HEK293 (cell line): ENCODE results near the gene AGPAT1.
"Not testable (repeated sequence)": the region's sequence is repeated elsewhere in the genome, so short reads cannot be mapped to it uniquely, and the experiment has no call there.

ENCODE experiments used
- CTCF ChIA-PET: fragments of 350-600 bp; formaldehyde crosslinking; extraction: SDS; loops from one replicate; lab custom pipeline; 2021; ENCODE audit warnings: antibody characterized with exemption; lab: Yijun Ruan, JAX
- POLR2A ChIA-PET: fragments of 300-600 bp; formaldehyde crosslinking; extraction: SDS; loops from one replicate; lab custom pipeline; 2020; ENCODE audit warnings: antibody characterized with exemption, inconsistent platforms; lab: Yijun Ruan, JAX
- H3K27ac ChIP-seq: fragments of 200-500 bp; sonication (Bioruptor generic); 2 replicates; pipeline ENCODE4 v1.5.1; 2014; ENCODE audit warnings: low read depth, low read length, control low read depth, inconsistent platforms; ENCODE audit errors: extremely low read depth
- H3K36me3 ChIP-seq, 2 experiments: fragments of 200-500 bp in 1 of 2; sonication (Bioruptor generic) in 1 of 2; 1 replicate in 1 of 2; 2 replicates in 1 of 2; pipeline ENCODE4 v1.5.1; 2014 to 2017; ENCODE audit warnings: inconsistent platforms in 2 of 2, low read length in 2 of 2; ENCODE audit not compliant: control insufficient read depth in 2 of 2, insufficient read depth in 1 of 2
- H3K4me1 ChIP-seq: fragments of 200-500 bp; sonication (Bioruptor generic); 2 replicates; pipeline ENCODE4 v1.5.1; 2014; ENCODE audit warnings: mild to moderate bottlenecking, low read length, inconsistent platforms; ENCODE audit not compliant: control insufficient read depth, insufficient read depth
- H3K4me3 ChIP-seq: 2 replicates; pipeline ENCODE4 v1.5.1; 2011; ENCODE audit warnings: low read depth, mild to moderate bottlenecking, control low read depth, low read length, moderate library complexity
- H3K9me3 ChIP-seq: fragments of 200-500 bp; sonication (Bioruptor generic); 2 replicates; pipeline ENCODE4 v1.5.1; 2014; ENCODE audit warnings: low read depth, low read length, inconsistent platforms; ENCODE audit not compliant: control insufficient read depth, insufficient read depth
- GLI2 ChIP-seq: fragments of 450-650 bp; formaldehyde crosslinking; IDR thresholded peaks from 2 replicates; pipeline ENCODE4; 2017; ENCODE audit warnings: missing biosample characterization, missing genetic modification characterization, low read depth, borderline replicate concordance
- KLF1 ChIP-seq: fragments of 450-650 bp; formaldehyde crosslinking; IDR thresholded peaks from 2 replicates; pipeline ENCODE4 v1.5.1; 2016; ENCODE audit warnings: missing biosample characterization, missing genetic modification characterization
- SP3 ChIP-seq: fragments of 450-650 bp; formaldehyde crosslinking; IDR thresholded peaks from 2 replicates; pipeline ENCODE4 v1.5.1; 2016; ENCODE audit warnings: missing biosample characterization, missing genetic modification characterization
- YY1 ChIP-seq: fragments of 450-650 bp; formaldehyde crosslinking; IDR thresholded peaks from 2 replicates; pipeline ENCODE4 v1.5.1; 2018; ENCODE audit warnings: missing biosample characterization, missing genetic modification characterization
- ZNF174 ChIP-seq: fragments of 450-650 bp; formaldehyde crosslinking; IDR thresholded peaks from 2 replicates; pipeline ENCODE4 v1.5.0; 2017; ENCODE audit warnings: missing biosample characterization, mild to moderate bottlenecking, missing genetic modification characterization
- ZNF266 ChIP-seq: fragments of 450-650 bp; formaldehyde crosslinking; IDR thresholded peaks from 2 replicates; pipeline ENCODE4 v1.5.1; 2016; ENCODE audit warnings: missing biosample characterization, missing genetic modification characterization, low read depth
- ZNF274 ChIP-seq, 2 experiments: fragments of 200-500 bp in 1 of 2; fragments of 450-650 bp in 1 of 2; sonication (Bioruptor generic) in 1 of 2; formaldehyde crosslinking in 1 of 2; IDR thresholded peaks; 2 replicates each; pipeline versions ENCODE4 v1.5.1 to v1.6.1; 2014 to 2016; ENCODE audit warnings: borderline replicate concordance in 1 of 2, inconsistent platforms in 1 of 2, low read length in 1 of 2, missing biosample characterization in 1 of 2, missing genetic modification characterization in 1 of 2
- ZNF324 ChIP-seq: fragments of 450-650 bp; formaldehyde crosslinking; IDR thresholded peaks from 2 replicates; pipeline ENCODE4 v1.5.1; 2016; ENCODE audit warnings: missing biosample characterization, missing genetic modification characterization
- ZNF366 ChIP-seq: fragments of 450-650 bp; formaldehyde crosslinking; conservative IDR thresholded peaks from 2 replicates; pipeline ENCODE4 v1.5.1; 2016; ENCODE audit warnings: missing biosample characterization, missing genetic modification characterization
- ZNF626 ChIP-seq: fragments of 450-650 bp; sonication (Bioruptor Pico); formaldehyde crosslinking; IDR thresholded peaks from 2 replicates; pipeline ENCODE4 v1.5.1; 2018; ENCODE audit warnings: missing biosample characterization, missing genetic modification characterization, inconsistent platforms
- ZNF677 ChIP-seq: fragments of 450-650 bp; IDR thresholded peaks from 2 replicates; pipeline ENCODE4 v1.5.0; 2018; ENCODE audit warnings: missing biosample characterization, mild to moderate bottlenecking, missing genetic modification characterization, moderate library complexity
- ZNF830 ChIP-seq: fragments of 450-650 bp; IDR thresholded peaks from 2 replicates; pipeline ENCODE4 v1.5.0; 2018; ENCODE audit warnings: missing biosample characterization, missing genetic modification characterization, low read depth, mild to moderate bottlenecking, moderate library complexity
- ZNF837 ChIP-seq: fragments of 450-650 bp; formaldehyde crosslinking; IDR thresholded peaks from 2 replicates; pipeline ENCODE4 v1.5.1; 2016; ENCODE audit warnings: missing biosample characterization, missing genetic modification characterization
- TF ChIP-seq, protein P1 (sequence below): fragments of 450-650 bp; formaldehyde crosslinking; IDR thresholded peaks from 2 replicates; pipeline ENCODE4 v1.5.1; 2016; ENCODE audit warnings: missing biosample characterization, missing genetic modification characterization, borderline replicate concordance
- TF ChIP-seq, protein P2 (sequence below): fragments of 450-650 bp; formaldehyde crosslinking; optimal IDR thresholded peaks from 2 replicates; pipeline ENCODE3; 2016; ENCODE audit warnings: missing biosample characterization, mild to moderate bottlenecking, missing genetic modification characterization

Gene AGPAT1

DNA sequence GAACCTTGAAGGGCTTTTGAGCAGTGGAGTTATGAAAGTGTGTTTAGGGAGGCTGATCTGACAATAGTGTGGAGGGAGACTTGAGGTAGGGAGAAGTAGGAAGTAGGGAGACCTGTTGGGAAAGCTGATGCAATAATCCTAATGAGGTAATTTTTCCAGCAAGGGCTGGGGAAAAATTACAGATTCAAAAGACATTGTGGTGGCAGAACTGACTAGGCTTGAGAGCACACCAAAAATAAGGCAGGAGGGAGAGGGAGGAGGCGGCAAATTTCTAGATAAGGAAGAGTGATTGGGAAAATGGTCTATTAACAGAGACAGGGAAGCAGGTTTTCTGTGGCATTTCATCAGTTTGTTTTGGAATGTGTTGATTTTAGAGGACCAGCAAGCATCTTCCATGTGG, 29.6 kb downstream of the AGPAT1 start (continued):
- TF ChIP-seq ZNF324 = peak; percentile 89
- TF ChIP-seq, all 188 proteins: peak for 30

DNA sequence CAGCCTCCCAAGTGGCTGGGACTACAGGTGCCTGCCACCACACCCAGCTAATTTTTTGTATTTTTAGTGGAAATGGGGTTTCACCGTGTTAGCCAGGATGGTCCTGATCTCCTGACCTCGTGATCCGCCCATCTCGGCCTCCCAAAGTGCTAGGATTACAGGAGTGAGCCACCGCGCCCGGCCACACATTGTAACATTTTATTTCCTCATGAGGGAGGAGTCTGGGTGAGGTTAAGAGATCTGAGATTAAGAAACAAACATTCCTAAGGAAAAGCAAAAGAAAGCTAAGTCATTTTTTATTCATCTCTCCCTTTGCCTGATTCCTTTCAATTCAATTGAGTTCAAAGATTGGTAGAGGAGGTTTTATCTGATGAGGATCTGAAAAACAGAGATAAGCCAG, 31.6 kb downstream of the AGPAT1 start:
- not testable (repeated sequence) for H3K4me1 ChIP-seq, H3K27ac ChIP-seq, H3K4me3 ChIP-seq, H3K36me3 ChIP-seq, H3K9me3 ChIP-seq
- peak; percentile 89 for TF ChIP-seq KLF1
- CTCF ChIA-PET = interaction anchor here (0.6 to 3.0 kb wide), 3 partner anchors 26 to 905 kb away, joined by 3 to 14 read pairs (median 3); no protein-coding TSS in a partner anchor
- POLR2A ChIA-PET = interaction anchor here (0.5 to 3.2 kb wide), 3 partner anchors 9 to 32 kb away, joined by 5 to 26 read pairs (median 6); partner anchors contain the start of genes AGPAT1 and FKBPL

- no peaks in the 10 kb centered on the region for H3K36me3 ChIP-seq
- TF ChIP-seq ZNF274 (IDR thresholded peaks at IDR 0.05; ENCODE audit: low read length) (no peak), ZNF274 (tag by site-specific recombination; IDR thresholded peaks at IDR 0.05; ENCODE audit: borderline replicate concordance) (no peak), ZNF837 (no peak), SP3 (tag by site-specific recombination) (no peak), ZNF626 (tag by site-specific recombination) (no peak), ZNF174 (tag by site-specific recombination) (no peak), ZNF266 (tag by site-specific recombination) (no peak), YY1 (tag by site-specific recombination) (no peak), ZNF366 (tag by site-specific recombination) (no peak)
- TF ChIP-seq, protein P1, sequence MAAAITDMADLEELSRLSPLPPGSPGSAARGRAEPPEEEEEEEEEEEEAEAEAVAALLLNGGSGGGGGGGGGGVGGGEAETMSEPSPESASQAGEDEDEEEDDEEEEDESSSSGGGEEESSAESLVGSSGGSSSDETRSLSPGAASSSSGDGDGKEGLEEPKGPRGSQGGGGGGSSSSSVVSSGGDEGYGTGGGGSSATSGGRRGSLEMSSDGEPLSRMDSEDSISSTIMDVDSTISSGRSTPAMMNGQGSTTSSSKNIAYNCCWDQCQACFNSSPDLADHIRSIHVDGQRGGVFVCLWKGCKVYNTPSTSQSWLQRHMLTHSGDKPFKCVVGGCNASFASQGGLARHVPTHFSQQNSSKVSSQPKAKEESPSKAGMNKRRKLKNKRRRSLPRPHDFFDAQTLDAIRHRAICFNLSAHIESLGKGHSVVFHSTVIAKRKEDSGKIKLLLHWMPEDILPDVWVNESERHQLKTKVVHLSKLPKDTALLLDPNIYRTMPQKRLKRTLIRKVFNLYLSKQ (tag by site-specific recombination) = no peak
- TF ChIP-seq, protein P2, sequence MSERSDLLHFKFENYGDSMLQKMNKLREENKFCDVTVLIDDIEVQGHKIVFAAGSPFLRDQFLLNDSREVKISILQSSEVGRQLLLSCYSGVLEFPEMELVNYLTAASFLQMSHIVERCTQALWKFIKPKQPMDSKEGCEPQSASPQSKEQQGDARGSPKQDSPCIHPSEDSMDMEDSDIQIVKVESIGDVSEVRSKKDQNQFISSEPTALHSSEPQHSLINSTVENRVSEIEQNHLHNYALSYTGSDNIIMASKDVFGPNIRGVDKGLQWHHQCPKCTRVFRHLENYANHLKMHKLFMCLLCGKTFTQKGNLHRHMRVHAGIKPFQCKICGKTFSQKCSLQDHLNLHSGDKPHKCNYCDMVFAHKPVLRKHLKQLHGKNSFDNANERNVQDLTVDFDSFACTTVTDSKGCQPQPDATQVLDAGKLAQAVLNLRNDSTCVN (tag by site-specific recombination) = no peak
- POLR2A ChIA-PET = no interaction called here
- H3K4me1 ChIP-seq = no peaks in the 10 kb centered on the region
- no peak overlapping the region for H3K4me3 ChIP-seq
- H3K9me3 ChIP-seq = no peaks in the 10 kb centered on the region
- H3K27ac ChIP-seq = no peak overlapping the region
- CTCF ChIA-PET = no interaction called here
Measured at GRCh38 chr6:32140420-32141046, 35.4 kb downstream of the AGPAT1 start.

GRCh38 chr6:32139590-32139989, 36.3 kb downstream of the AGPAT1 start:
- no peaks in the 10 kb centered on the region for H3K36me3 ChIP-seq
- CTCF ChIA-PET = interaction anchor here (0.6 to 1.5 kb wide), 3 partner anchors 13 to 21 kb away, joined by 3 to 4 read pairs (median 3); no protein-coding TSS in a partner anchor
- TF ChIP-seq GLI2 (tag by site-specific recombination) = no peak
- TF ChIP-seq ZNF830 (tag by site-specific recombination) = no peak
- TF ChIP-seq ZNF677 (tag by site-specific recombination) = no peak
- POLR2A ChIA-PET = interaction anchor here (2.1 kb wide), 1 partner anchor 10 kb away, joined by 7 read pairs; the partner anchor contains the start of gene FKBPL
- no peaks in the 10 kb centered on the region for H3K9me3 ChIP-seq
- no peak overlapping the region for H3K27ac ChIP-seq
- no peak overlapping the region for H3K4me3 ChIP-seq
- H3K4me1 ChIP-seq = no peaks in the 10 kb centered on the region
